ENCODE results near the gene C1orf35. TPM values are rescaled to one million over a fixed set of nuclear protein-coding genes. Genes with fewer than 3 reads are reported as not detected.

C1orf35 gene
- total and polyA plus RNA-seq, 9 of the 15 experiments (the other 6 are each of a cell fraction or from before 2014, with no cell fraction given): 3.2 to 48.7 (median 12.5) TPM

GRCh38 chr1:228074954-228075730 is 28.0 kb downstream of the C1orf35 start:
- Histone ChIP-seq H4K20me1 (replicated peaks; ENCODE audit: control insufficient read depth, insufficient read depth, low read length) (peaks cover 38% of the 10 kb centered on the region), H3K9ac (ENCODE audit: insufficient read depth in 1 of 2, low read depth in 2 of 2, low read length in 2 of 2) (peak overlapping the region in 1 of 2 experiments; percentile 18; a peak in 1 of 4 replicates), H3K9me1 (ENCODE audit: control insufficient read depth, insufficient read depth, low read length) (no peaks in the 10 kb centered on the region), H3K27me3 (ENCODE audit: control insufficient read depth in 2 of 2, insufficient read depth in 2 of 2, low read length in 2 of 2) (peaks cover 0 to 24% of the 10 kb centered on the region in 2 experiments; a peak in 3 of 5 replicates), H3K36me3 (ENCODE audit: control insufficient read depth, insufficient read depth, low read length) (no peaks in the 10 kb centered on the region; the same call in 2 of the 3 replicates), H3K79me2 (ENCODE audit: control insufficient read depth, insufficient read depth, low read length) (no peaks in the 10 kb centered on the region), H3K4me3 (no peak overlapping the region), H2AFZ (ENCODE audit: low read depth, low read length) (no peak overlapping the region), H3K4me2 (ENCODE audit: insufficient read depth, low read length) (no peak overlapping the region), H3K9me3 (replicated peaks; ENCODE audit: control insufficient read depth, insufficient read depth, low read depth, low read length) (no peaks in the 10 kb centered on the region), H3K4me1 (replicated peaks in 1 of 2; ENCODE audit: control insufficient read depth in 2 of 2, insufficient read depth in 2 of 2, low read length in 2 of 2) (peaks cover 0 to 36% of the 10 kb centered on the region in 2 experiments; a peak in 2 of 5 replicates), H3K27ac (ENCODE audit: extremely low read depth, low read depth, low read length) (no peak overlapping the region)
- in situ Hi-C loops (cut with MboI) (no loop called here), intact Hi-C loops (cut with micrococcal nuclease) (loop anchor here (1.0 to 5.0 kb wide), 2 partner anchors 71 to 313 kb away; no protein-coding TSS in a partner anchor)
- FAIRE-seq (peak; percentile 26), DNase-seq (ENCODE audit: extremely low read depth in 1 of 4, low spot score in 3 of 4) (no peak), ATAC-seq (no peak)
- ChIA-PET POLR2A (interaction anchor here (0.5 to 1.2 kb wide), 7 partner anchors 8 to 1427 kb away, joined by 3 to 4 read pairs (median 3); no protein-coding TSS in a partner anchor), CTCF (ENCODE audit: low intra/inter-chr PET ratio) (interaction anchor here (0.6 kb wide), 1 partner anchor 1229 kb away, joined by 4 read pairs; no protein-coding TSS in a partner anchor)
- WGBS (ENCODE audit: insufficient coverage, low coverage, missing lambda C conversion rate): 14% methylated on average over 17 of the region's 18 CpGs
- no TSS peak for BruUV-seq (replicated peaks)
- TF ChIP-seq NFATC3 (IDR thresholded peaks at IDR 0.05) (no peak), CREM (IDR thresholded peaks at IDR 0.05; ENCODE audit: low read depth) (peak; percentile 42), FOXK1 (CRISPR knock-in tag; IDR thresholded peaks at IDR 0.05; ENCODE audit: borderline replicate concordance) (no peak), TARDBP (IDR thresholded peaks at IDR 0.05) (no peak), ZZZ3 (IDR thresholded peaks at IDR 0.05) (no peak), CREB1 (IDR thresholded peaks at IDR 0.05) (no peak), CREB1 (CRISPR knock-in tag; IDR thresholded peaks at IDR 0.05) (peak; percentile 29; the same call in 1 of the 2 replicates), ZFP91 (CRISPR knock-in tag; IDR thresholded peaks at IDR 0.05) (no peak), GATAD2B (IDR thresholded peaks at IDR 0.05; ENCODE audit: borderline replicate concordance) (no peak), LARP7 (IDR thresholded peaks at IDR 0.05) (no peak), POLR2G (IDR thresholded peaks at IDR 0.05; ENCODE audit: low read depth, low read length) (peak; percentile 67), RFX5 (IDR thresholded peaks at IDR 0.05; ENCODE audit: low read depth, low read length) (peak; percentile 93), XRCC3 (IDR thresholded peaks at IDR 0.05) (no peak), ZNF12 (CRISPR knock-in tag; IDR thresholded peaks at IDR 0.05) (no peak), MBD1 (CRISPR knock-in tag; IDR thresholded peaks at IDR 0.05) (no peak), ATF1 (CRISPR knock-in tag; IDR thresholded peaks at IDR 0.05) (no peak), ATF1 (tag; IDR thresholded peaks at IDR 0.05) (peak; percentile 49; the same call in 1 of the 2 replicates), ETV6 (IDR thresholded peaks at IDR 0.05; ENCODE audit: borderline replicate concordance in 1 of 2, low read depth in 2 of 2, low read length in 1 of 2) (no peak), ETV6 (CRISPR knock-in tag; IDR thresholded peaks at IDR 0.05; ENCODE audit: borderline replicate concordance) (no peak), ZNF76 (CRISPR knock-in tag; IDR thresholded peaks at IDR 0.05; ENCODE audit: borderline replicate concordance) (no peak), ZNF79 (CRISPR knock-in tag; IDR thresholded peaks at IDR 0.05; ENCODE audit: low read depth) (no peak), SRSF7 (optimal IDR thresholded peaks at IDR 0.05; ENCODE audit: low read depth, low read length) (no peak)
